HEK293 (cell line): ENCODE measurements around the gene ARL13B.

Experiments used
- CTCF ChIA-PET: fragments of 350-600 bp; formaldehyde crosslinking; extraction: SDS; loops from one replicate; lab custom pipeline; 2021; ENCODE audit warnings: antibody characterized with exemption; lab: Yijun Ruan, JAX
- POLR2A ChIA-PET: fragments of 300-600 bp; formaldehyde crosslinking; extraction: SDS; loops from one replicate; lab custom pipeline; 2020; ENCODE audit warnings: antibody characterized with exemption, inconsistent platforms; lab: Yijun Ruan, JAX
- H3K27ac ChIP-seq: fragments of 200-500 bp; sonication (Bioruptor generic); 2 replicates; pipeline ENCODE4 v1.5.1; 2014; ENCODE audit warnings: low read depth, low read length, control low read depth, inconsistent platforms; ENCODE audit errors: extremely low read depth
- H3K36me3 ChIP-seq, 2 experiments: fragments of 200-500 bp in 1 of 2; sonication (Bioruptor generic) in 1 of 2; 1 replicate in 1 of 2; 2 replicates in 1 of 2; pipeline ENCODE4 v1.5.1; 2014 to 2017; ENCODE audit warnings: inconsistent platforms in 2 of 2, low read length in 2 of 2; ENCODE audit not compliant: control insufficient read depth in 2 of 2, insufficient read depth in 1 of 2
- H3K4me1 ChIP-seq: fragments of 200-500 bp; sonication (Bioruptor generic); 2 replicates; pipeline ENCODE4 v1.5.1; 2014; ENCODE audit warnings: mild to moderate bottlenecking, low read length, inconsistent platforms; ENCODE audit not compliant: control insufficient read depth, insufficient read depth
- H3K4me3 ChIP-seq: 2 replicates; pipeline ENCODE4 v1.5.1; 2011; ENCODE audit warnings: low read depth, mild to moderate bottlenecking, control low read depth, low read length, moderate library complexity
- H3K9me3 ChIP-seq: fragments of 200-500 bp; sonication (Bioruptor generic); 2 replicates; pipeline ENCODE4 v1.5.1; 2014; ENCODE audit warnings: low read depth, low read length, inconsistent platforms; ENCODE audit not compliant: control insufficient read depth, insufficient read depth
- BCL11A ChIP-seq: fragments of 450-650 bp; formaldehyde crosslinking; IDR thresholded peaks from 2 replicates; pipeline ENCODE4 v1.5.1; 2016; ENCODE audit warnings: low read depth, missing biosample characterization, missing genetic modification characterization
- GLIS2 ChIP-seq: fragments of 450-650 bp; formaldehyde crosslinking; IDR thresholded peaks from 2 replicates; pipeline ENCODE4 v1.5.1; 2016; ENCODE audit warnings: missing biosample characterization, missing genetic modification characterization
- HOXC10 ChIP-seq: sonication (generic); formaldehyde crosslinking; IDR thresholded peaks from 2 replicates; pipeline ENCODE4 v1.8.1; 2023; ENCODE audit warnings: mild to moderate bottlenecking, missing genetic modification reagents
- KLF10 ChIP-seq: fragments of 450-650 bp; IDR thresholded peaks from 2 replicates; pipeline ENCODE4 v1.5.1; 2018; ENCODE audit warnings: missing biosample characterization, mild to moderate bottlenecking, missing genetic modification characterization
- SP7 ChIP-seq: fragments of 450-650 bp; formaldehyde crosslinking; IDR thresholded peaks from 2 replicates; pipeline ENCODE4 v1.5.1; 2016; ENCODE audit warnings: missing biosample characterization, missing genetic modification characterization
- TCF7L2 ChIP-seq: IDR thresholded peaks from 2 replicates; pipeline ENCODE4 v1.6.1; 2011; ENCODE audit warnings: low read depth, mild to moderate bottlenecking, inconsistent platforms, low read length, moderate library complexity, borderline replicate concordance
- ZBTB17 ChIP-seq: fragments of 450-650 bp; formaldehyde crosslinking; IDR thresholded peaks from 2 replicates; pipeline ENCODE4 v1.5.1; 2016; ENCODE audit warnings: missing biosample characterization, missing genetic modification characterization
- ZEB2 ChIP-seq: fragments of 450-650 bp; formaldehyde crosslinking; IDR thresholded peaks from 2 replicates; pipeline ENCODE4 v1.5.1; 2016; ENCODE audit warnings: missing biosample characterization, missing genetic modification characterization
- ZFHX2 ChIP-seq: fragments of 450-650 bp; formaldehyde crosslinking; conservative IDR thresholded peaks from 2 replicates; pipeline ENCODE4 v1.5.1; 2016; ENCODE audit warnings: missing biosample characterization, missing genetic modification characterization
- ZFP69B ChIP-seq: fragments of 450-650 bp; formaldehyde crosslinking; IDR thresholded peaks from 2 replicates; pipeline ENCODE4 v1.5.1; 2016; ENCODE audit warnings: missing biosample characterization, missing genetic modification characterization
- ZNF140 ChIP-seq: fragments of 450-650 bp; formaldehyde crosslinking; IDR thresholded peaks from 2 replicates; pipeline ENCODE4 v1.5.1; 2016; ENCODE audit warnings: missing biosample characterization, missing genetic modification characterization
- ZNF157 ChIP-seq: fragments of 450-650 bp; formaldehyde crosslinking; IDR thresholded peaks from 2 replicates; pipeline ENCODE4 v1.5.1; 2016; ENCODE audit warnings: missing biosample characterization, missing genetic modification characterization
- ZNF211 ChIP-seq: fragments of 450-650 bp; formaldehyde crosslinking; IDR thresholded peaks from 2 replicates; pipeline ENCODE4 v1.5.1; 2016; ENCODE audit warnings: low read depth, missing biosample characterization, missing genetic modification characterization
- ZNF423 ChIP-seq: fragments of 450-650 bp; formaldehyde crosslinking; IDR thresholded peaks from 2 replicates; pipeline ENCODE4 v1.5.1; 2016; ENCODE audit warnings: missing biosample characterization, missing genetic modification characterization
- ZNF514 ChIP-seq: fragments of 450-650 bp; formaldehyde crosslinking; IDR thresholded peaks from 2 replicates; pipeline ENCODE4 v1.5.1; 2016; ENCODE audit warnings: missing biosample characterization, missing genetic modification characterization
- ZNF521 ChIP-seq: fragments of 450-650 bp; formaldehyde crosslinking; IDR thresholded peaks from 2 replicates; pipeline ENCODE4 v1.5.1; 2017; ENCODE audit warnings: missing biosample characterization, mild to moderate bottlenecking, missing genetic modification characterization
- ZNF530 ChIP-seq: fragments of 450-650 bp; formaldehyde crosslinking; IDR thresholded peaks from 2 replicates; pipeline ENCODE4 v1.5.1; 2016; ENCODE audit warnings: low read depth, missing biosample characterization, missing genetic modification characterization
- ZNF560 ChIP-seq: fragments of 450-650 bp; formaldehyde crosslinking; IDR thresholded peaks from 2 replicates; pipeline ENCODE4 v1.5.1; 2017; ENCODE audit warnings: missing biosample characterization, missing genetic modification characterization, borderline replicate concordance
- ZNF571 ChIP-seq: fragments of 450-650 bp; formaldehyde crosslinking; IDR thresholded peaks from 2 replicates; pipeline ENCODE4 v1.5.0; 2017; ENCODE audit warnings: missing biosample characterization, missing genetic modification characterization
- ZNF626 ChIP-seq: fragments of 450-650 bp; sonication (Bioruptor Pico); formaldehyde crosslinking; IDR thresholded peaks from 2 replicates; pipeline ENCODE4 v1.5.1; 2018; ENCODE audit warnings: missing biosample characterization, missing genetic modification characterization, inconsistent platforms
- ZNF830 ChIP-seq: fragments of 450-650 bp; IDR thresholded peaks from 2 replicates; pipeline ENCODE4 v1.5.0; 2018; ENCODE audit warnings: missing biosample characterization, missing genetic modification characterization, low read depth, mild to moderate bottlenecking, moderate library complexity
- ZNF837 ChIP-seq: fragments of 450-650 bp; formaldehyde crosslinking; IDR thresholded peaks from 2 replicates; pipeline ENCODE4 v1.5.1; 2016; ENCODE audit warnings: missing biosample characterization, missing genetic modification characterization
- ZSCAN16 ChIP-seq: fragments of 450-650 bp; formaldehyde crosslinking; IDR thresholded peaks from 2 replicates; pipeline ENCODE4 v1.5.1; 2016; ENCODE audit warnings: missing biosample characterization, missing genetic modification characterization
- TF ChIP-seq, protein P1 (sequence below): fragments of 450-650 bp; formaldehyde crosslinking; IDR thresholded peaks from 2 replicates; pipeline ENCODE4 v1.5.1; 2017; ENCODE audit warnings: missing biosample characterization, missing genetic modification characterization
- TF ChIP-seq, protein P2 (sequence below): fragments of 450-650 bp; formaldehyde crosslinking; IDR thresholded peaks from 2 replicates; pipeline ENCODE4 v1.5.1; 2017; ENCODE audit warnings: missing biosample characterization, missing genetic modification characterization
- TF ChIP-seq, protein P3 (sequence below): fragments of 450-650 bp; formaldehyde crosslinking; IDR thresholded peaks from 2 replicates; pipeline ENCODE4 v1.5.1; 2016; ENCODE audit warnings: missing biosample characterization, missing genetic modification characterization, low read depth
- TF ChIP-seq, protein P4 (sequence below): fragments of 450-650 bp; formaldehyde crosslinking; IDR thresholded peaks from 2 replicates; pipeline ENCODE4 v1.5.1; 2016; ENCODE audit warnings: missing biosample characterization, missing genetic modification characterization
- TF ChIP-seq, protein P5 (sequence below): fragments of 450-650 bp; formaldehyde crosslinking; IDR thresholded peaks from 2 replicates; pipeline ENCODE4 v1.5.1; 2016; ENCODE audit warnings: missing biosample characterization, missing genetic modification characterization

The ARL13B gene

DNA sequence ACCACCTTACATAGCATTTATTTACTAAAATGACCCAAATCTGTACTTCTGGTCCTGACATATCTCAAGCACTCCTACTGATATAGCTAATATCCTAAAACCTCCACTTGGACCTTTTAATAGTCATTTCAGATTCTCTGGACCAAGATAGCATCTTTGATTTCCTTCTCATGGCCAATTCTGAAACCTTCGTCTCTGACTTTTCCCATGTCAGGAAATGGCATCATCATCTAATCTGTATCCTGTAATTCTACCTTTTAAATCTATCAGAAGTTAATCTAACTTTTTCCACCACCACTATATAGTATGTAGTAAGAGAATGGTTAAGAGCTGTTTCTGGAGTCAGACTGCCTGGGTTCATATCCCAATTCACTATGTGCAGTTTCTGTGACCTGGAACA, 32.2 kb downstream of the ARL13B start (continued):
- TF ChIP-seq, protein P1, sequence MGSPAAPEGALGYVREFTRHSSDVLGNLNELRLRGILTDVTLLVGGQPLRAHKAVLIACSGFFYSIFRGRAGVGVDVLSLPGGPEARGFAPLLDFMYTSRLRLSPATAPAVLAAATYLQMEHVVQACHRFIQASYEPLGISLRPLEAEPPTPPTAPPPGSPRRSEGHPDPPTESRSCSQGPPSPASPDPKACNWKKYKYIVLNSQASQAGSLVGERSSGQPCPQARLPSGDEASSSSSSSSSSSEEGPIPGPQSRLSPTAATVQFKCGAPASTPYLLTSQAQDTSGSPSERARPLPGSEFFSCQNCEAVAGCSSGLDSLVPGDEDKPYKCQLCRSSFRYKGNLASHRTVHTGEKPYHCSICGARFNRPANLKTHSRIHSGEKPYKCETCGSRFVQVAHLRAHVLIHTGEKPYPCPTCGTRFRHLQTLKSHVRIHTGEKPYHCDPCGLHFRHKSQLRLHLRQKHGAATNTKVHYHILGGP (tag by site-specific recombination) = no peak
- no peak for TF ChIP-seq GLIS2
- no peak for TF ChIP-seq ZFHX2 (tag by site-specific recombination)

DNA sequence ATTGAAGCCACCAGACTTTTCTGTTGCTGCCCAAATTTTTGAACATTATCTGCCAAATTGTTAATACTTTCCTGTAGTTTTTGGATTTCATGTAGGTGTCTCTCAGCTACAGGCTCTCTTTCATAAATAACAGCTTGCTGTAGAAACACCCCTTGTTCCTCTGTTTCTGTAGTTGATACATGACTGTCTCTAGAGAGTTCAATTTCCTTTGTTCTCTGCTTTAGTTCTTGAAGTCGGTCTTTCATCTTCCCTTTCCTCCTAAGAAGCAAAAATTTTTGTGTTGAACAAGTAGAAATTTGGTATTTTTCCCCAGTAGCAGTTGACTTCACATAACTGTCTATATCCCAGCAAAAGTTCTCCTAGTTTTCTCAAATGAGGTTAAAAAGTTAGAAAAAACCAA, 35.1 kb downstream of the ARL13B start:
- ChIA-PET POLR2A (no interaction called here), CTCF (interaction anchor here (0.7 to 1.5 kb wide), 4 partner anchors 10 to 160 kb away, joined by 3 to 4 read pairs (median 3); no protein-coding TSS in a partner anchor)
- TF ChIP-seq SP7 (no peak), ZEB2 (tag by site-specific recombination) (no peak), ZBTB17 (tag by site-specific recombination) (no peak), ZNF521 (tag by site-specific recombination) (no peak), ZNF560 (no peak), ZNF571 (tag by site-specific recombination) (no peak), ZNF837 (tag by site-specific recombination) (no peak), TCF7L2 (no peak), ZNF211 (no peak), KLF10 (no peak)
- TF ChIP-seq, protein P2, sequence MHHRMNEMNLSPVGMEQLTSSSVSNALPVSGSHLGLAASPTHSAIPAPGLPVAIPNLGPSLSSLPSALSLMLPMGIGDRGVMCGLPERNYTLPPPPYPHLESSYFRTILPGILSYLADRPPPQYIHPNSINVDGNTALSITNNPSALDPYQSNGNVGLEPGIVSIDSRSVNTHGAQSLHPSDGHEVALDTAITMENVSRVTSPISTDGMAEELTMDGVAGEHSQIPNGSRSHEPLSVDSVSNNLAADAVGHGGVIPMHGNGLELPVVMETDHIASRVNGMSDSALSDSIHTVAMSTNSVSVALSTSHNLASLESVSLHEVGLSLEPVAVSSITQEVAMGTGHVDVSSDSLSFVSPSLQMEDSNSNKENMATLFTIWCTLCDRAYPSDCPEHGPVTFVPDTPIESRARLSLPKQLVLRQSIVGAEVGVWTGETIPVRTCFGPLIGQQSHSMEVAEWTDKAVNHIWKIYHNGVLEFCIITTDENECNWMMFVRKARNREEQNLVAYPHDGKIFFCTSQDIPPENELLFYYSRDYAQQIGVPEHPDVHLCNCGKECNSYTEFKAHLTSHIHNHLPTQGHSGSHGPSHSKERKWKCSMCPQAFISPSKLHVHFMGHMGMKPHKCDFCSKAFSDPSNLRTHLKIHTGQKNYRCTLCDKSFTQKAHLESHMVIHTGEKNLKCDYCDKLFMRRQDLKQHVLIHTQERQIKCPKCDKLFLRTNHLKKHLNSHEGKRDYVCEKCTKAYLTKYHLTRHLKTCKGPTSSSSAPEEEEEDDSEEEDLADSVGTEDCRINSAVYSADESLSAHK (tag by site-specific recombination) = no peak
- TF ChIP-seq, protein P3, sequence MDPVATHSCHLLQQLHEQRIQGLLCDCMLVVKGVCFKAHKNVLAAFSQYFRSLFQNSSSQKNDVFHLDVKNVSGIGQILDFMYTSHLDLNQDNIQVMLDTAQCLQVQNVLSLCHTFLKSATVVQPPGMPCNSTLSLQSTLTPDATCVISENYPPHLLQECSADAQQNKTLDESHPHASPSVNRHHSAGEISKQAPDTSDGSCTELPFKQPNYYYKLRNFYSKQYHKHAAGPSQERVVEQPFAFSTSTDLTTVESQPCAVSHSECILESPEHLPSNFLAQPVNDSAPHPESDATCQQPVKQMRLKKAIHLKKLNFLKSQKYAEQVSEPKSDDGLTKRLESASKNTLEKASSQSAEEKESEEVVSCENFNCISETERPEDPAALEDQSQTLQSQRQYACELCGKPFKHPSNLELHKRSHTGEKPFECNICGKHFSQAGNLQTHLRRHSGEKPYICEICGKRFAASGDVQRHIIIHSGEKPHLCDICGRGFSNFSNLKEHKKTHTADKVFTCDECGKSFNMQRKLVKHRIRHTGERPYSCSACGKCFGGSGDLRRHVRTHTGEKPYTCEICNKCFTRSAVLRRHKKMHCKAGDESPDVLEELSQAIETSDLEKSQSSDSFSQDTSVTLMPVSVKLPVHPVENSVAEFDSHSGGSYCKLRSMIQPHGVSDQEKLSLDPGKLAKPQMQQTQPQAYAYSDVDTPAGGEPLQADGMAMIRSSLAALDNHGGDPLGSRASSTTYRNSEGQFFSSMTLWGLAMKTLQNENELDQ (tag by site-specific recombination) = no peak
- no peak overlapping the region for H3K4me3 ChIP-seq
- no peaks in the 10 kb centered on the region for H3K36me3 ChIP-seq
- no peaks in the 10 kb centered on the region for H3K9me3 ChIP-seq
- H3K27ac ChIP-seq = no peak overlapping the region
- H3K4me1 ChIP-seq = no peaks in the 10 kb centered on the region

DNA sequence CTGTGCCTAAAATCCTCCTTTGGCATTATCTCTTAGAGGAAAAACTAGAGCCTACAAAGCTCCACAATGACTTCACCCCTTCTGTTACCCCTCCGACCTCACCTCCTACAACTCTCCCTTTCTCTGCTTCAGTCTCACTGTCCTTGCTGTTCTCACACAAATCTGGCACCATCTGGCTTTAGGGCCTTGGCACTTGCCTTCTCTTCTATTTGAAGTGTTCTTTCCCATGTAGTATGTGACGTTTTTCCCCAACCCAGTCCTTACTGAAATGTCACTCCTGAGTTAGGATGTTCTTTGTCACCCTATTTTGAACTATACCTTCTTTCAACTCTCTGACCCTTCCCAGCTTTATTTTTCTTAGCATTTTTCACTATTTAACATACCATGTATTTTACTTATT, 39.7 kb downstream of the ARL13B start:
- CTCF ChIA-PET = no interaction called here
- TF ChIP-seq, protein P4, sequence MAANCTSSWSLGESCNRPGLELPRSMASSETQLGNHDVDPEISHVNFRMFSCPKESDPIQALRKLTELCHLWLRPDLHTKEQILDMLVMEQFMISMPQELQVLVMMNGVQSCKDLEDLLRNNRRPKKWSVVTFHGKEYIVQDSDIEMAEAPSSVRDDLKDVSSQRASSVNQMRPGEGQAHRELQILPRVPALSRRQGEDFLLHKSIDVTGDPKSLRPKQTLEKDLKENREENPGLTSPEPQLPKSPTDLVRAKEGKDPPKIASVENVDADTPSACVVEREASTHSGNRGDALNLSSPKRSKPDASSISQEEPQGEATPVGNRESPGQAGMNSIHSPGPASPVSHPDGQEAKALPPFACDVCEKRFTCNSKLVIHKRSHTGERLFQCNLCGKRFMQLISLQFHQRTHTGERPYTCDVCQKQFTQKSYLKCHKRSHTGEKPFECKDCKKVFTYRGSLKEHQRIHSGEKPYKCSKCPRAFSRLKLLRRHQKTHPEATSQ (tag by site-specific recombination) = no peak
- TF ChIP-seq ZNF626 (tag by site-specific recombination) (no peak), ZNF514 (tag by site-specific recombination) (no peak), ZNF830 (no peak), HOXC10 (CRISPR knock-in tag) (no peak), ZSCAN16 (tag by site-specific recombination) (no peak), ZFP69B (tag by site-specific recombination) (no peak), ZNF140 (tag by site-specific recombination) (no peak), ZNF157 (tag by site-specific recombination) (no peak), BCL11A (no peak), ZNF530 (tag by site-specific recombination) (no peak), ZNF423 (tag by site-specific recombination) (no peak)
- TF ChIP-seq, protein P5, sequence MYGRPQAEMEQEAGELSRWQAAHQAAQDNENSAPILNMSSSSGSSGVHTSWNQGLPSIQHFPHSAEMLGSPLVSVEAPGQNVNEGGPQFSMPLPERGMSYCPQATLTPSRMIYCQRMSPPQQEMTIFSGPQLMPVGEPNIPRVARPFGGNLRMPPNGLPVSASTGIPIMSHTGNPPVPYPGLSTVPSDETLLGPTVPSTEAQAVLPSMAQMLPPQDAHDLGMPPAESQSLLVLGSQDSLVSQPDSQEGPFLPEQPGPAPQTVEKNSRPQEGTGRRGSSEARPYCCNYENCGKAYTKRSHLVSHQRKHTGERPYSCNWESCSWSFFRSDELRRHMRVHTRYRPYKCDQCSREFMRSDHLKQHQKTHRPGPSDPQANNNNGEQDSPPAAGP = no peak
- TF ChIP-seq, all 188 proteins: peak for 0
- POLR2A ChIA-PET = no interaction called here

More for the DNA sequence above, 39.7 kb downstream of the ARL13B start:
- Histone ChIP-seq H3K36me3 (no peaks in the 10 kb centered on the region; a peak in 1 of 3 replicates), H3K27ac (no peak overlapping the region), H3K4me3 (no peak overlapping the region), H3K9me3 (no peaks in the 10 kb centered on the region), H3K4me1 (no peaks in the 10 kb centered on the region)
